Neutrophil (primary cell): ENCODE data around the gene IFI27L1.

Source experiments
- H3K27ac ChIP-seq: fragments of 200-600 bp; sonication (generic); 2 replicates; pipeline ENCODE4 v1.5.1; 2016; ENCODE audit warnings: mild to moderate bottlenecking, moderate library complexity
- H3K27me3 ChIP-seq: fragments of 200-600 bp; sonication (generic); 2 replicates; pipeline ENCODE4 v1.6.0; 2016; ENCODE audit warnings: mild to moderate bottlenecking
- H3K36me3 ChIP-seq: fragments of 200-600 bp; sonication (generic); 2 replicates; pipeline ENCODE4 v1.5.1; 2017
- H3K4me1 ChIP-seq, 2 experiments: fragments of 200-600 bp in 1 of 2; sonication (generic) in 1 of 2; 1 replicate in 1 of 2; 2 replicates in 1 of 2; pipeline versions ENCODE4 v1.5.1 to v1.6.1; 2013 to 2016; ENCODE audit warnings: low read depth in 1 of 2, low read length in 1 of 2, mild to moderate bottlenecking in 1 of 2, moderate library complexity in 1 of 2; ENCODE audit not compliant: control insufficient read depth in 1 of 2, insufficient read depth in 1 of 2
- H3K4me3 ChIP-seq, 2 experiments: fragments of 200-600 bp in 1 of 2; sonication (generic) in 1 of 2; 1 replicate in 1 of 2; 2 replicates in 1 of 2; pipeline ENCODE4 v1.5.1; 2013 to 2016; ENCODE audit warnings: low read depth in 1 of 2, low read length in 1 of 2, mild to moderate bottlenecking in 1 of 2, moderate library complexity in 1 of 2
- H3K9me3 ChIP-seq: fragments of 200-600 bp; sonication (generic); 2 replicates; pipeline ENCODE4 v1.5.1; 2016
- TF ChIP-seq, protein P1 (sequence below): fragments of 200-600 bp; sonication (generic); IDR thresholded peaks from 2 replicates; pipeline ENCODE4 v1.5.1; 2016; ENCODE audit warnings: antibody characterized with exemption

IFI27L1 gene

DNA sequence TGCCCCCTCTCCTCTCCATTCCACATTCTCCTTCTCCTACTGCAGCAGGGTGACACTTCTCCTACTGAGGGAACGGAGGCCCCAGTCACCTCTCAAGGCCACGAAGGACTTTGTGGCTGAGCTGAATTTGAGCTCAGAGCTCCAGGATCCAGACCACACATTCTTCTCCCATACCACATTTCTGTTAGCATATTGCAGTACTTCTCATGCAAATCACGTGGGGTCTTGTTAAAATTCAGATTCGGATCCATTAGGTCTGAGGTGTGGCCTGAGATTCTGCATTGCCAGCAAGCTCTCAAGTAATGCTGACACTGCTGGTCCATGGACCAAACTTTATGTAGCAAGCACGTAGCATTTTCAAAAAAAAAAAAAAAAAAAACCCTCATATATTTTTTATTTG, 57.9 kb downstream of the IFI27L1 start:
- no peaks in the 10 kb centered on the region for H3K9me3 ChIP-seq
- no peaks in the 10 kb centered on the region for H3K4me1 ChIP-seq
- H3K36me3 ChIP-seq: no peaks in the 10 kb centered on the region
- H3K27me3 ChIP-seq: peaks cover 22% of the 10 kb centered on the region
- no peak overlapping the region for H3K27ac ChIP-seq
- TF ChIP-seq, protein P1, sequence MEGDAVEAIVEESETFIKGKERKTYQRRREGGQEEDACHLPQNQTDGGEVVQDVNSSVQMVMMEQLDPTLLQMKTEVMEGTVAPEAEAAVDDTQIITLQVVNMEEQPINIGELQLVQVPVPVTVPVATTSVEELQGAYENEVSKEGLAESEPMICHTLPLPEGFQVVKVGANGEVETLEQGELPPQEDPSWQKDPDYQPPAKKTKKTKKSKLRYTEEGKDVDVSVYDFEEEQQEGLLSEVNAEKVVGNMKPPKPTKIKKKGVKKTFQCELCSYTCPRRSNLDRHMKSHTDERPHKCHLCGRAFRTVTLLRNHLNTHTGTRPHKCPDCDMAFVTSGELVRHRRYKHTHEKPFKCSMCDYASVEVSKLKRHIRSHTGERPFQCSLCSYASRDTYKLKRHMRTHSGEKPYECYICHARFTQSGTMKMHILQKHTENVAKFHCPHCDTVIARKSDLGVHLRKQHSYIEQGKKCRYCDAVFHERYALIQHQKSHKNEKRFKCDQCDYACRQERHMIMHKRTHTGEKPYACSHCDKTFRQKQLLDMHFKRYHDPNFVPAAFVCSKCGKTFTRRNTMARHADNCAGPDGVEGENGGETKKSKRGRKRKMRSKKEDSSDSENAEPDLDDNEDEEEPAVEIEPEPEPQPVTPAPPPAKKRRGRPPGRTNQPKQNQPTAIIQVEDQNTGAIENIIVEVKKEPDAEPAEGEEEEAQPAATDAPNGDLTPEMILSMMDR: no peak
- no peak overlapping the region for H3K4me3 ChIP-seq

DNA sequence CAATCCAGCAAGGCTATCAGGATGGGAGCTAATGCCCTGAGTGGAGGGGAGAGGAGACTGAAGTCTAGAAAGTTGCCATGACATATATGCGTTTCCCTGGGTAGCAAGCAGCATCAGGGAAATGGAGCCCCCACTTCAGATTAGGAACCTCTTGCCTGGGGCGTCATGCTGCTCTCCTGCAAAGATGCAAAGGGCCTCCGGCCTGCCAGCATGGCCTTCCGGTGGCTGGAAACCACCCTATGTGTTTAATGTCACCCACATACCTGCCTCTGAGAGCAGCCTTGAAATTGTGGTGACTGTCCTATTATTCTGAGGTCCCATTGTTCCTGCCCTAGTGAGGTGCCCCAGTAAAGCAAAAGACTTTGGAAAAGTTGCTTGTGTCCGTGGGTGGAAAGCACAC, 58.3 kb downstream of the IFI27L1 start:
- Histone ChIP-seq H3K9me3 (no peaks in the 10 kb centered on the region), H3K27me3 (peaks cover 19% of the 10 kb centered on the region), H3K27ac (no peak overlapping the region), H3K4me3 (no peak overlapping the region), H3K4me1 (peaks cover under 1 to 1% of the 10 kb centered on the region in 2 experiments), H3K36me3 (no peaks in the 10 kb centered on the region)
- TF ChIP-seq, protein P1: no peak

DNA sequence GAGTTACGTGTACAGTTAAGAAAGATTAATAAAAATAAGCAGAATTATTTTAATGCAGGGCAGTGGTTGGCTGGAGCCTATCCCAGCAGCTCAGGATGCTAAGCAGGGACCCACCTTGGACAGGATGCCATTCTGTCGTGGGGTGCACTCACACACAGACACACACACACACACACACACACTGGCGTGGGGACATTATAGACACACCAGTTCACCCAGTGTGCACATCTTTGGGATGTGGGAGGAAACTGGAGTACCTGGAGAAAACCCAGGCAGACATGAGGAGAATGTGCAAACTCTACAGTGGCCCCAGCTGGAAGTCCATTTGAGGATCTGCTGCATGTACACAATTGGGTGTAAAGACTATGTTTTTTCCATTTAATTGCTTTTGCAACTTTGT, 61.1 kb downstream of the IFI27L1 start:
- Histone ChIP-seq H3K9me3 (no peaks in the 10 kb centered on the region), H3K36me3 (no peaks in the 10 kb centered on the region), H3K27me3 (peaks cover under 1% of the 10 kb centered on the region), H3K4me3 (no peak overlapping the region), H3K27ac (no peak overlapping the region), H3K4me1 (peaks cover 12 to 18% of the 10 kb centered on the region in 2 experiments)
- TF ChIP-seq, protein P1: no peak

DNA sequence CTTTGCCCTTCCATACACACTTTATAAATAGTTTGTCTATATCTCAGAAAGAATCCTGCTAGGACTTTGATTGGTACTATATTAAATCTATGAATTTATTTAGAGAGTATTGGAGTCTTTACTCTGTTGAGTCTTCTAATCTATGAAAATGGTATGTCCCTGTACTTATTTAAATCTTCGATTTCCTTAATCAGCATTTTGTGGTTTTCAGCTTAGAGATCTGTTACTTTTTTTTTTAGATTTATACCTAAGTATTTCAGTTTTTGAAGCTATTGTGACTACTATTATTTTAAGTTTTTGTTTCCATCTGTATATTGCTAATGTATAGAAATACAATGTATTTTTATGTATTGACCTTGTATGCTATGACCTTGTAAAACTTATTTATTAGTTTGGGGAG, 61.7 kb downstream of the IFI27L1 start:
- TF ChIP-seq, protein P1: no peak
- H3K36me3 ChIP-seq: no peaks in the 10 kb centered on the region
- H3K4me3 ChIP-seq: no peak overlapping the region
- peaks cover 12 to 18% of the 10 kb centered on the region in 2 experiments for H3K4me1 ChIP-seq
- no peaks in the 10 kb centered on the region for H3K27me3 ChIP-seq
- H3K27ac ChIP-seq: no peak overlapping the region
- no peaks in the 10 kb centered on the region for H3K9me3 ChIP-seq

DNA sequence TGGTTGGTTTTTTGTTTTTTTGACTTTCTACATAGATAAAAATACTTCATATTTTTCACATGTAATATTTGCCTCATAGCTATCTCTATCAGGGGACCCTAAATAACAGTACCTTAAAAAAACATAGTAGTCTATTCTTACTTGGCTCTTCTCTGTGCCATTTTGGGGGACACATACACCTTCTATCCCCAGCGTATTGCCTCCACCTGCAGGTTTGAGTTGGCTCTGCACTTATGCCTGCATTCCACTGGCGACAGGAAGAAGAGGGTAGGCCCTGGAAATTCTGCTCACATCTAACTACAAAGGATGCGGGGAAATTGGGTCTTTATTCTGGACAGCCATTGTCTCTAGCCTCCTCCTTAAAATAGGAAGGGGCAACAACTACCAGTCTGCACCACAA, 62.1 kb downstream of the IFI27L1 start:
- no peaks in the 10 kb centered on the region for H3K27me3 ChIP-seq
- no peaks in the 10 kb centered on the region for H3K9me3 ChIP-seq
- H3K4me1 ChIP-seq: peaks cover 12 to 18% of the 10 kb centered on the region in 2 experiments
- TF ChIP-seq, protein P1: no peak
- H3K27ac ChIP-seq: no peak overlapping the region
- no peaks in the 10 kb centered on the region for H3K36me3 ChIP-seq
- no peak overlapping the region for H3K4me3 ChIP-seq

DNA sequence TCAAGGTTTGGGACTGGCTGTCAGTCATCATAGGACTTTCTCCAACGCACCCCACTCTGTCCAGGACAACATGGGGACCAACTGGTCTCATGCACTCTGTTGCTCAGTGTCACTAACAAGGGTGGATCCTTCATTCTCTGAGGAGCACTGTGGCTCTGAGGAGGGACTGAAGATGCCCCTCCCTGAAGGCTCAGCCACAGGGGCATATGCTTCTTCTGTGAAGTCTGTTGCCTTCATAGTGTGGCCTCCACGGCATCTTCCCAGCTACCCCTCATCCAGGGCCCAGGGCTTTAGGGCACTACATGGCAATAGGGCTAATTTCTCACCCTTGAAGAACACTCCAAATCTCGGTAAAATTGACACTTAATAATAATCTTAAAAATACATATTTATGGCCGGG, 62.6 kb downstream of the IFI27L1 start:
- TF ChIP-seq, protein P1: no peak
- Histone ChIP-seq H3K4me3 (no peak overlapping the region), H3K4me1 (peaks cover 12 to 18% of the 10 kb centered on the region in 2 experiments), H3K9me3 (no peaks in the 10 kb centered on the region), H3K36me3 (no peaks in the 10 kb centered on the region), H3K27me3 (no peaks in the 10 kb centered on the region), H3K27ac (no peak overlapping the region)
